K562 (cell line): ENCODE results near the gene RPS6KA2. TPM values are rescaled to one million over a fixed set of nuclear protein-coding genes. Genes with fewer than 3 reads are reported as not detected.

Source experiments
- ATAC-seq: fragments of 200-7000 bp; cut with Tn5 transposase; 3 replicates; pipeline ENCODE4 v1.9.1; 2020; ENCODE audit warnings: moderate library complexity
- BruUV-seq: library from RNA; stranded (reverse); fragments of 400-500 nt; replicated peaks from 2 replicates; lab custom pipeline; 2021; lab: Mats Ljungman, UMichigan
- CTCF ChIA-PET: fragments of 300-600 bp; formaldehyde crosslinking; extraction: SDS; loops from one replicate; lab custom pipeline; 2021; ENCODE audit warnings: low intra/inter-chr PET ratio; lab: Yijun Ruan, JAX
- POLR2A ChIA-PET: fragments of 300-600, 350-650 bp; sonication (Branson Sonifier 250); formaldehyde crosslinking; extraction: SDS; loops from one replicate; lab custom pipeline; 2021; ENCODE audit warnings: antibody characterized with exemption, inconsistent platforms; lab: Yijun Ruan, JAX
- DNase-seq, 4 experiments: peaks; one replicate each; pipeline versions ENCODE4 v3.0.0 to v3.0.0-alpha.2; 2011 to 2018; ENCODE audit warnings: low spot score in 3 of 4, mixed read lengths in 3 of 4; ENCODE audit errors: extremely low read depth in 1 of 4
- FAIRE-seq: peaks from 2 replicates; lab custom pipeline; 2011; peaks lifted over from hg19 to GRCh38; lab: Jason Lieb, UNC
- H2AFZ ChIP-seq: 2 replicates; pipeline ENCODE4 v1.6.0; 2011; ENCODE audit warnings: low read depth, low read length, control low read depth, inconsistent platforms
- H3K27ac ChIP-seq: fragments of 200-600 bp; 3 replicates; pipeline ENCODE4 v1.8.0; 2011; ENCODE audit warnings: low read depth, mild to moderate bottlenecking, control low read depth, inconsistent platforms, low read length, moderate library complexity, mixed read lengths; ENCODE audit errors: extremely low read depth
- H3K27me3 ChIP-seq, 2 experiments: fragments of 300-600 bp in 1 of 2; 2 replicates in 1 of 2; 3 replicates in 1 of 2; pipeline versions ENCODE4 v1.6.0 to v1.8.0; 2011; ENCODE audit warnings: inconsistent platforms in 2 of 2, low read length in 2 of 2, mild to moderate bottlenecking in 1 of 2, mixed read lengths in 1 of 2, moderate library complexity in 1 of 2; ENCODE audit not compliant: control insufficient read depth in 2 of 2, insufficient read depth in 2 of 2
- H3K36me3 ChIP-seq: fragments of 300-600 bp; 3 replicates; pipeline ENCODE4 v1.8.0; 2011; ENCODE audit warnings: mild to moderate bottlenecking, low read length, inconsistent platforms; ENCODE audit not compliant: control insufficient read depth, insufficient read depth
- H3K4me1 ChIP-seq, 2 experiments: fragments of 200-600 bp in 1 of 2; replicated peaks in 1 of 2; 2 replicates in 1 of 2; 3 replicates in 1 of 2; pipeline versions ENCODE4 v1.5.1 to v1.8.0; 2011; ENCODE audit warnings: inconsistent platforms in 2 of 2, low read length in 2 of 2, mild to moderate bottlenecking in 1 of 2, mixed read lengths in 1 of 2, moderate library complexity in 1 of 2; ENCODE audit not compliant: control insufficient read depth in 2 of 2, insufficient read depth in 2 of 2
- H3K4me2 ChIP-seq: 2 replicates; pipeline ENCODE4 v1.6.1; 2011; ENCODE audit warnings: low read length, control low read depth, inconsistent platforms, mixed read lengths; ENCODE audit not compliant: insufficient read depth
- H3K4me3 ChIP-seq: fragments of 200-600 bp; sonication (generic), shearing (Covaris generic); 2 replicates; pipeline ENCODE4 v1.5.1; 2016; ENCODE audit warnings: control low read depth, inconsistent platforms
- H3K79me2 ChIP-seq: fragments of 200-600 bp; 3 replicates; pipeline ENCODE4 v1.8.0; 2011; ENCODE audit warnings: low read length, inconsistent platforms; ENCODE audit not compliant: control insufficient read depth, insufficient read depth
- H3K9ac ChIP-seq, 2 experiments: 2 replicates each; pipeline versions ENCODE4 v1.6.0 to v1.6.1; 2011; ENCODE audit warnings: low read depth in 2 of 2, low read length in 2 of 2, control low read depth in 1 of 2, inconsistent platforms in 1 of 2, mild to moderate bottlenecking in 1 of 2, mixed read lengths in 1 of 2; ENCODE audit not compliant: insufficient read depth in 1 of 2
- H3K9me1 ChIP-seq: one replicate; pipeline ENCODE4 v1.6.0; 2011; ENCODE audit warnings: inconsistent platforms, mild to moderate bottlenecking, low read length, moderate library complexity; ENCODE audit not compliant: control insufficient read depth, insufficient read depth
- H3K9me3 ChIP-seq: replicated peaks from 2 replicates; pipeline ENCODE4 v1.5.1; 2011; ENCODE audit warnings: low read depth, low read length, inconsistent platforms; ENCODE audit not compliant: control insufficient read depth, insufficient read depth
- H4K20me1 ChIP-seq: replicated peaks from 2 replicates; pipeline ENCODE4 v1.6.1; 2011; ENCODE audit warnings: low read length, inconsistent platforms, mixed read lengths; ENCODE audit not compliant: control insufficient read depth, insufficient read depth
- FOXO4 ChIP-seq: fragments of 450-650 bp; formaldehyde crosslinking; IDR thresholded peaks from 2 replicates; pipeline ENCODE4 v1.4.0; 2020; ENCODE audit warnings: mild to moderate bottlenecking, moderate library complexity
- HDAC6 ChIP-seq: IDR thresholded peaks from 2 replicates; pipeline ENCODE4 v1.6.1; 2012; ENCODE audit warnings: low read depth, mild to moderate bottlenecking, control low read depth, inconsistent platforms, low read length, moderate library complexity
- KAT7 ChIP-seq: sonication (generic); formaldehyde crosslinking; IDR thresholded peaks from 2 replicates; pipeline ENCODE4 v1.8.0; 2022; ENCODE audit warnings: missing genetic modification reagents, mild to moderate bottlenecking, borderline replicate concordance
- MTA1 ChIP-seq: fragments of 450-650 bp; IDR thresholded peaks from 2 replicates; pipeline ENCODE4 v1.6.1; 2017; ENCODE audit warnings: borderline replicate concordance
- NR4A1 ChIP-seq, 2 experiments: fragments of 250-450 bp in 1 of 2; fragments of 450-650 bp in 1 of 2; sonication (Bioruptor Pico) in 1 of 2; IDR thresholded peaks; 2 replicates each; pipeline versions ENCODE4 v1.4.0 to v1.6.1; 2016 to 2020; ENCODE audit warnings: mild to moderate bottlenecking in 2 of 2, missing compliant biosample characterization in 1 of 2, missing genetic modification characterization in 1 of 2, moderate library complexity in 1 of 2
- PHF8 ChIP-seq: fragments of 200-600 bp; sonication (generic); IDR thresholded peaks from 2 replicates; pipeline ENCODE4 v1.6.1; 2012; ENCODE audit warnings: mixed run types, mild to moderate bottlenecking, inconsistent platforms, low read length, moderate library complexity, borderline replicate concordance
- PTTG1 ChIP-seq: fragments of 450-650 bp; IDR thresholded peaks from 2 replicates; pipeline ENCODE4 v1.6.1; 2016; ENCODE audit warnings: low read depth, mild to moderate bottlenecking, missing genetic modification characterization, missing compliant biosample characterization
- RAD51 ChIP-seq: fragments of 450-650 bp; IDR thresholded peaks from 2 replicates; pipeline ENCODE4 v1.7.1; 2016; ENCODE audit warnings: low read depth, mild to moderate bottlenecking, borderline replicate concordance
- THRAP3 ChIP-seq: fragments of 450-650 bp; IDR thresholded peaks from 2 replicates; pipeline ENCODE4 v1.6.1; 2016; ENCODE audit warnings: mild to moderate bottlenecking, inconsistent platforms, borderline replicate concordance
- ZSCAN32 ChIP-seq: fragments of 450-650 bp; formaldehyde crosslinking; IDR thresholded peaks from 2 replicates; pipeline ENCODE4 v1.4.0; 2020; ENCODE audit warnings: mild to moderate bottlenecking, moderate library complexity
- WGBS: fragments of 100-300 bp; shearing (Covaris generic); methylation state at CpG from one replicate; pipeline ENCODE4 v1.1.6; 2016; ENCODE audit warnings: low coverage, mixed read lengths; ENCODE audit not compliant: insufficient coverage; ENCODE audit errors: missing lambda C conversion rate; 5-methylcytosine and 5-hydroxymethylcytosine counted together
- in situ Hi-C: fragments of 300-500 bp; cut with MboI; formaldehyde crosslinking; loops from 4 replicates; pipeline ENCODE4 v1.15.0; 2018; ENCODE audit warnings: inconsistent platforms, mixed read lengths
- intact Hi-C: fragments of 100-400 bp; cut with micrococcal nuclease; formaldehyde crosslinking; loops from 2 replicates; pipeline ENCODE4 v1.14.2; 2022
- polyA plus RNA-seq, 8 experiments: library from polyadenylated mRNA; depleted of rRNA in 4 of 8; stranded (reverse) in 5 of 8; unstranded in 3 of 8; fragments of >200 nt; fragmentation: Nextera tagmentation in 2 of 8; fragmentation: Illumina TruSeq in 1 of 8; extraction: Ambion mirVana in 2 of 8; extraction: Trizol in 1 of 8; gene quantifications; 2 replicates each; pipeline versions ENCODE4 v1.2.1 to v1.2.3, GENCODE V29; 2011 to 2014; ENCODE audit warnings: inconsistent platforms in 1 of 8, missing spikeins in 1 of 8
- total RNA-seq, 7 experiments: library from RNA; depleted of rRNA in 6 of 7; stranded (reverse); fragments of >200 nt in 6 of 7; fragmentation: Illumina TruSeq in 2 of 7; extraction: Trizol in 2 of 7; gene quantifications; 2 replicates each; pipeline versions ENCODE4 v1.2.1 to v1.2.3, GENCODE V29; 2011 to 2021; ENCODE audit warnings: low replicate concordance in 1 of 7

RPS6KA2 gene
- total and polyA plus RNA-seq, 9 of the 15 experiments (the other 6 are each of a cell fraction or from before 2014, with no cell fraction given), result 0.29 to 1.00 (median 0.53) TPM

DNA sequence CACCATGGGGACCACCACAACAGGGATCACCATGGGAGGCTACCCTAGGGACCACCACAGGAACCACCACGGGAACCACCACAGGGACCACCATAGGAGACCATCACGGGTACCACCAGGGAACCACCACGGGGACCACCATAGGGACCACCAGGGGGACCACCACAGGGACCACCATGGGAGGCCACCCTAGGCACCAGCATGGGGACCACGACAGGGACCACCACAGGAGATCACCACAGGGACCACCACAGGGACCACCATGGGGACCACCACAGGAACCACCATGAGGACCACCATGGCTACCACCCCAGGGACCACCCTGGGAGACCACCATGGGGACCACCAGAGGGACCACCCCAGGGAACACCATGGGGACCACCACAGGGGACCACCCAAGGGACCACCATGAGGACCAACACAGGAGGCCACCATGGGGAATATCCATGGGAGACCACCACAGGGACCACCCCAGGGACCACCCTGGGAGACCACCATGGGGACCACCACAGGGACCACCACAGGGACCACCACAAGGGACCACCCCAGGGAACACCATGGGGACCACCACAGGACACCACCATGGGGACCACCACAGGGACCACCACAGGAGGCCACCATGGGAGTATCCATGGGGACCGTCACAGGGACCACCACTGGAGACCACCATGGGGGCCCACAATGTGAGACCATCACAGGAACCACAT is 176.7 kb downstream of the RPS6KA2 start (continued):
- TF ChIP-seq FOXO4 (CRISPR knock-in tag) (no peak), MTA1 (no peak), NR4A1 (CRISPR knock-in tag; IDR thresholded peaks at IDR 0.05) (no peak), NR4A1 (tag; IDR thresholded peaks at IDR 0.05) (no peak), THRAP3 (no peak), ZSCAN32 (CRISPR knock-in tag) (no peak), RAD51 (no peak), HDAC6 (no peak), KAT7 (CRISPR knock-in tag) (no peak)

GRCh38 chr6:166449641-166450040 is 177.4 kb downstream of the RPS6KA2 start:
- H3K27me3 ChIP-seq, result peaks cover 40 to 54% of the 10 kb centered on the region in 2 experiments
- no peak for DNase-seq
- H3K4me1 ChIP-seq, result no peaks in the 10 kb centered on the region
- no peak overlapping the region for H2AFZ ChIP-seq
- ChIA-PET POLR2A (no interaction called here), CTCF (no interaction called here)
- BruUV-seq, result no TSS peak
- intact Hi-C loops (no loop called here), in situ Hi-C loops (no loop called here)
- no peak overlapping the region for H3K27ac ChIP-seq
- H3K9me1 ChIP-seq, result no peaks in the 10 kb centered on the region
- H3K9me3 ChIP-seq, result peaks cover 2% of the 10 kb centered on the region; the same call in 1 of the 2 replicates
- no peak for FAIRE-seq
- no peak overlapping the region for H3K4me2 ChIP-seq
- no peak overlapping the region for H3K4me3 ChIP-seq
- 0% methylated on average over 6 of the region's 9 CpGs for WGBS
- no peaks in the 10 kb centered on the region for H3K36me3 ChIP-seq
- H3K79me2 ChIP-seq, result no peaks in the 10 kb centered on the region
- no peak for ATAC-seq
- H4K20me1 ChIP-seq, result no peaks in the 10 kb centered on the region
- TF ChIP-seq PTTG1 (tag), result no peak
- no peak for TF ChIP-seq PHF8
- H3K9ac ChIP-seq, result no peak overlapping the region
